Jurkat, Clone E6-1 (cell line): Measurements from ENCODE around the gene SNED1.

Experiments used
- DNase-seq: peaks from one replicate; pipeline ENCODE4 v3.0.0-alpha.2; 2011; ENCODE audit warnings: low read depth, low spot score
- H3K4me3 ChIP-seq: 2 replicates; pipeline ENCODE4 v1.5.1; 2011; ENCODE audit warnings: mild to moderate bottlenecking, low read length, control low read depth, moderate library complexity

The SNED1 gene

GRCh38 chr2:241051578-241052487 lies 53.4 kb downstream of the SNED1 start:
- no peak for DNase-seq
- H3K4me3 ChIP-seq = no peak overlapping the region

DNA sequence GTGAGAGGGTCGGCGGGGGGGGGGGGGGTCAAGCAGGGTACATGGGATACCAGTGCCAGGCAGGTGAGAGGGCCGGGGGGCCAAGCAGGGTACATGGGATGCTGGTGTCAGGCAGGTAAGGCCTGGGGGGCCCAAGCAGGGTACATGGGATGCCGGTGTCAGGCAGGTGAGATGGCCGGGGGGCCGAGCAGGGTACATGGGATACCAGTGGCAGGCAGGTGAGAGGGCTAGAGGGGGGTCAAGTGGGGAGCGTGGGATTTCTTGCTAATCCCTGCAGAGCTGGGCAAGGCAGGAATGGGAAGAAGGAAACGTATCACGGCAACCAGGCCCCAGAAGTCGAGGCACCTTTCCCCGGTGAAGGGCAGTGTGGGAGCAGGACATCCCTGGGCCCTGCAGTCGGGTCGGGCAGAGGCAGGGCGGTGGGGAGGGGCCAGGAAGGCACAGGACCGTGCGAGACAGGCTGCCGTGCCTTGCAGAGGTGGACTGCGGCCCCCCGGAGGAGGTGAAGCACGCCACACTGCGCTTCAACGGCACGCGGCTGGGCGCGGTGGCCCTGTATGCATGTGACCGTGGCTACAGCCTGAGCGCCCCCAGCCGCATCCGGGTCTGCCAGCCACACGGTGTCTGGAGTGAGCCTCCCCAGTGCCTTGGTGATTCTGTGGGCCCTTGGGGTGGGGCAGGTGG lies 54.4 kb downstream of the SNED1 start:
- no peak overlapping the region for H3K4me3 ChIP-seq
- no peak for DNase-seq

DNA sequence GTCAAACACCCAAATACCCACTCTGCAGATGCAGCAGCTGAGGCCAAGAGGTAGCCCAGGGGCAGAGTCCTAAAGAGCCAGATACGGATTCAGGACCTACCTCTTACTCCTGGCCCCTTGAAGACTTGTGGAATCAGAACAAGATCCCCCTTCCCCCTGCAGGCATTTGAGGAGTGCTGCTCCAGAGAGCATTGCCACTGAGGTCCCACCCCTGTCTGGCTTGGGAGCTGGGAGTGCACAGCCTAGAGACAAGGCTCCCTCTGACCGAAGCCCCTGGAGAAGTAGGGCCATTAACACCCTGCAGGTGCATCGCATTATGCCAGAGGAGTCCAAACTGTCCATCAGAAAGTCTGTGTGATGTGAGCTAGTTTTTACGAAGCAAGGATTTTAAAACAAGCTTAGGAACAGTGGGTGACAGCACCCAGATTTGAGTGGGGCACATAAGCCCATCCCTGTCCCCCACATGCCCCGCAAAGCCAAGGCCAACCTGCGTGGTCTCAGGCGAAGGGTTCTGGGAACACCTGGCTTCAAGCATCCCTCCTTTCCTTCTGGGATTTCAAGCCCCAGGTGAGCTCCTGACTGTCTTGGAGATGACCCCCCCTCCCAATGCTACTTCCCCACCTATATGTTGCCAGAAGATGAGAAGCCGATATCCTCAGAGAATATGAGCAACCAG lies 55.3 kb downstream of the SNED1 start:
- H3K4me3 ChIP-seq = no peak overlapping the region
- DNase-seq = no peak

GRCh38 chr2:241061275-241061674 lies 62.9 kb downstream of the SNED1 start:
- no peak overlapping the region for H3K4me3 ChIP-seq
- no peak for DNase-seq

DNA sequence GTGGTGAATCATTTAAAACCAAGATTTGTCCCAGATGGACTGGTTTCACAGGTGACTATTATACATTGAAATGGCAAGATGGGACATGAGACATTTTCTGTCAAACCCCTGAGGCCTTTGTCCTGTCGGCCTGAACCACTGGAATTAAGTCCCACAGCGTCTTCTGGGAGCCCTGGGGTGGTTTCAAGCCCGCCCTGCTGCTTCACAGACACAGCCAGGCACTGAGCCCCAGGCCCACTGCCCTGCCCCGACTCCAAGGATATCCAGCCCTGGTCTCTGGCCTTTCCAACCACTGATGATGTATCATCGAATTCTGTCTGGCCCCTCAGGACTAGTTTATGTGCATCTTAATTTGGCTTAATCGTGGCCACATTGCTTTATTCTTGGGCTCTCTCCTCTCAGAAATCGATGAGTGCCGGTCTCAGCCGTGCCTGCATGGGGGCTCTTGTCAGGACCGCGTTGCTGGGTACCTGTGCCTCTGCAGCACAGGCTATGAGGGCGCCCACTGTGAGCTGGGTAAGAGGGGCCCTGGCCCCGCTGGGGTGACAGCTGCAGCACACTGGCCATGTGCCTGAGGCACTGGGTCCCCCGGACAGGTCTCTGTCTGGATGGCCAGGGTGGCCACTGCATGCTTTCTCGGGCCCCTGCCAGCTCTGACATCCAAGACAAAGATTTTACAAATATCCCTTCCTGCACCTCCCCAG lies 64.1 kb downstream of the SNED1 start:
- H3K4me3 ChIP-seq = no peak overlapping the region
- DNase-seq = no peak

GRCh38 chr2:241063093-241063551 lies 64.7 kb downstream of the SNED1 start:
- DNase-seq = no peak
- H3K4me3 ChIP-seq = no peak overlapping the region

DNA sequence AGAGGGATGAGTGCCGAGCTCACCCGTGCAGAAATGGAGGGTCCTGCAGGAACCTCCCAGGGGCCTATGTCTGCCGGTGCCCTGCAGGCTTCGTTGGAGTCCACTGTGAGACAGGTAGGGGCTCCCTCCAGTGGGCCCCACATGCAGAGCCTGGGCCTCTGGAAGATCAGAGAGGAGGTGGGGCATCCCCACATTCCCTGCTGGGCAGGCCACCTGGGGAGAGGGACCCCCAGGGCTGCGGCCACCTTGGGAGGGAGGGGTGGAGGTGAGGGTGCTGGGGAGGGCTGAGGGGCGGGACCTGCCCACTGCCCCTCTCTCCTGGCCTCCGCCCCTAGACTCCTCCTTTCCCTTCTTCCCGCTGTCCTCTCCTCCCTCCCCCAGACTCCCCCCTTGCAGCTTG lies 65.2 kb downstream of the SNED1 start:
- no peak overlapping the region for H3K4me3 ChIP-seq
- DNase-seq = no peak

DNA sequence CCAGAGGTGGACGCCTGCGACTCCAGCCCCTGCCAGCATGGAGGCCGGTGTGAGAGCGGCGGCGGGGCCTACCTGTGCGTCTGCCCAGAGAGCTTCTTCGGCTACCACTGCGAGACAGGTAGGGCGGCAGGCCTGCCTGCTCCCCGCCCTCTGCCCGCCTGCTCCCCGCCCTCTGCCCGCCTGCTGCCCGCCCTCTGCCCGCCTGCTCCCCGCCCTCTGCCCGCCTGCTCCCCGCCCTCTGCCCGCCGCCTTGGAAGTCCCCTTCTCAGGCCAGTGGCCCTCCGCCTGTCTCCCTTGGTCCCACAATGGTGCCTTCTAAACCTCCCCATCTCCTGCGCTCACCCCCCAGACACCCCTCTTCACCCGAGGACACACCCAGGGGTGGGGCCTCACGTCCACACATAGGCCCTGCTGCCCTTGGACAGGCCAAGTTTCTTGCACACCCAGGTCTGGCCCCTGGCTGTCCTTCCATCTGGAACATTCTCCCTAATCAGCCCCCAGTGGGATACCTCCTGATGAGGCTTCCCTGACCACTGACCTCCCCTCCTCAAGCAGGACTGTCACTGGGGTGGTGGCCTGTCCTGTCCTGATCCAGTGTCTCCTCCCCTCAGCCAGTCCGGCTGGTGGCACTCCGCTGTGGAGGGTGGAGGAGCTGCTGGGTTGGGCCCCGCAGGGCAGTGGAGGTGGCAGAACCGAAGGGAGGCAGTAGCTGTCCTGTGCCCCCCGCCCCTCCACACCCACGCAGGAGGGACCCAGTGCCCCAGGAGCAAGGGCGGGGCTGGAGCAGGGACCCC lies 65.8 kb downstream of the SNED1 start:
- no peak overlapping the region for H3K4me3 ChIP-seq
- no peak for DNase-seq

DNA sequence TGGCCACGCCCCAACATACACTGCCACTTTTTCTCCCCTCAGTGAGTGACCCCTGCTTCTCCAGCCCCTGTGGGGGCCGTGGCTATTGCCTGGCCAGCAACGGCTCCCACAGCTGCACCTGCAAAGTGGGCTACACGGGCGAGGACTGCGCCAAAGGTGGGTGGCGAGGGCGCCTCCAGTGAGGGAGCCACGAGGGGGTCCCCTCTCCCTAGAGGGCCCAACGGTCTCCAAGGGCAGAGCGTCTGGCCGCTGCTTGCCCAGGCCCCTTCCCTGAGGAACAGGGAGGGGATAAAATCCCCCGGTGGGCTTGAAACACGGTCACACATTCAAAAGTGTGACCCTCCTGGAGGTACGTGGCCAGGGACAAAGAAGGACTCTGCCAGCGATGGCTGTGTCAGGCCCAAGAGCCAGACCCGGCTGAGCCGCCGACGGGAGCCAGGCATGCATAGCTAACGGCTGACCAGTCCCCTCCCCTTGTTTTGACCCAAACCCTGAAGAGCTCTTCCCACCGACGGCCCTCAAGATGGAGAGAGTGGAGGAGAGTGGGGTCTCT lies 66.5 kb downstream of the SNED1 start:
- no peak for DNase-seq
- no peak overlapping the region for H3K4me3 ChIP-seq

- no peak for DNase-seq
- H3K4me3 ChIP-seq = no peak overlapping the region
Observed at GRCh38 chr2:241065355-241065803, 67.0 kb downstream of the SNED1 start.

GRCh38 chr2:241066171-241066892 lies 67.9 kb downstream of the SNED1 start:
- DNase-seq = no peak
- no peak overlapping the region for H3K4me3 ChIP-seq

DNA sequence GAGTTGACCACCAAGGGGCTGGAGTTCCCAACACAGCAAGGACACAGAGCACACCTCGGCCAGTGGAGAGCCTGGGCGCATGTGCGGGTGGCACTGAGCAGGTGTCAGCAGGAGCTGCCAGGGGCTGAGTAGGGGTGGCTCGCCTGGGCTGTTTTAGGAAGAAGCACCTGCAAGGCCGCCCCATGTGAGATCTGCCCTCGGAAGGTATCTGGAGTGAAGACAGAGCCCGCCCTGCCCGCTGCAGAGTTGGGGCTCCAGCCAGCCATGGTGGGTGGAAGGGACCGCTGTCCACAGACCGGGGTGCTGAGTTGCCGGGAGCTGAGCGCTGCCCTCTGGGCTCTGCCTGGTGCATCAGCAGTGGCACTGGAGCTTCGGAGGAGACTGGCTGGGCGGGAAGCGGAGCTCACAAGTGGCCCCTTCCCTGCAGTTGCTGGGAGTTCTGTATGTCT lies 68.5 kb downstream of the SNED1 start:
- no peak overlapping the region for H3K4me3 ChIP-seq

GRCh38 chr2:241067501-241068135 lies 69.2 kb downstream of the SNED1 start:
- H3K4me3 ChIP-seq = no peak overlapping the region
- DNase-seq = no peak

More for the DNA sequence above, 68.5 kb downstream of the SNED1 start:
- DNase-seq = no peak

- DNase-seq = no peak
- H3K4me3 ChIP-seq = no peak overlapping the region
Observed at GRCh38 chr2:241068136-241068941, 69.9 kb downstream of the SNED1 start.

- no peak for DNase-seq
Observed at GRCh38 chr2:241068942-241069810, 70.8 kb downstream of the SNED1 start.

More at GRCh38 chr2:241068942-241069810, 70.8 kb downstream of the SNED1 start:
- no peak overlapping the region for H3K4me3 ChIP-seq
